Activated T-helper 1 cell treated with anti-CD3 and anti-CD28 coated beads, Interleukin-12 subunit alpha, Interleukin-12 subunit beta, Interleukin-2, Interleukin-4 antibody, amounts not matched to agents 30 ng/mL and 10 ng/mL and 1 ng/mL, durations not matched to agents 14 hours and 24 hours and 36 hours (primary cell): ENCODE measurements around the gene TM2D3. TPM values are rescaled to one million over a fixed set of nuclear protein-coding genes. Genes with fewer than 3 reads are reported as not detected.

Source experiments
- DNase-seq: peaks from one replicate; pipeline ENCODE4 v3.0.0; 2021; ENCODE audit warnings: low spot score
- H3K27ac Mint-ChIP-seq: one replicate; pipeline ENCODE4 v1.8.0; 2021; ENCODE audit warnings: mild to moderate bottlenecking, mixed read lengths
- H3K27me3 Mint-ChIP-seq: one replicate; pipeline ENCODE4 v1.8.0; 2022; ENCODE audit warnings: mild to moderate bottlenecking, moderate library complexity, mixed read lengths; ENCODE audit not compliant: insufficient read depth
- H3K36me3 Mint-ChIP-seq: one replicate; pipeline ENCODE4 v1.8.0; 2021; ENCODE audit warnings: low read depth, mixed read lengths
- H3K4me1 Mint-ChIP-seq: one replicate; pipeline ENCODE4 v1.8.0; 2021; ENCODE audit warnings: low read depth, mixed read lengths
- H3K4me3 Mint-ChIP-seq: one replicate; pipeline ENCODE4 v1.8.0; 2021; ENCODE audit warnings: mild to moderate bottlenecking, moderate library complexity, mixed read lengths
- H3K9me3 Mint-ChIP-seq: one replicate; pipeline ENCODE4 v1.8.0; 2021; ENCODE audit warnings: mixed read lengths
- intact Hi-C: fragments of 100-400 bp; cut with micrococcal nuclease; formaldehyde crosslinking; loops from one replicate; pipeline ENCODE4 v1.15.1; 2024
- total RNA-seq: library from RNA; stranded (reverse); gene quantifications from 2 replicates; pipeline ENCODE4 v1.2.3, GENCODE V29; 2022

Gene TM2D3, protein sequence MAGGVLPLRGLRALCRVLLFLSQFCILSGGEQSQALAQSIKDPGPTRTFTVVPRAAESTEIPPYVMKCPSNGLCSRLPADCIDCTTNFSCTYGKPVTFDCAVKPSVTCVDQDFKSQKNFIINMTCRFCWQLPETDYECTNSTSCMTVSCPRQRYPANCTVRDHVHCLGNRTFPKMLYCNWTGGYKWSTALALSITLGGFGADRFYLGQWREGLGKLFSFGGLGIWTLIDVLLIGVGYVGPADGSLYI
- 57.1 and 62.4 TPM in 2 replicates for total RNA-seq

DNA sequence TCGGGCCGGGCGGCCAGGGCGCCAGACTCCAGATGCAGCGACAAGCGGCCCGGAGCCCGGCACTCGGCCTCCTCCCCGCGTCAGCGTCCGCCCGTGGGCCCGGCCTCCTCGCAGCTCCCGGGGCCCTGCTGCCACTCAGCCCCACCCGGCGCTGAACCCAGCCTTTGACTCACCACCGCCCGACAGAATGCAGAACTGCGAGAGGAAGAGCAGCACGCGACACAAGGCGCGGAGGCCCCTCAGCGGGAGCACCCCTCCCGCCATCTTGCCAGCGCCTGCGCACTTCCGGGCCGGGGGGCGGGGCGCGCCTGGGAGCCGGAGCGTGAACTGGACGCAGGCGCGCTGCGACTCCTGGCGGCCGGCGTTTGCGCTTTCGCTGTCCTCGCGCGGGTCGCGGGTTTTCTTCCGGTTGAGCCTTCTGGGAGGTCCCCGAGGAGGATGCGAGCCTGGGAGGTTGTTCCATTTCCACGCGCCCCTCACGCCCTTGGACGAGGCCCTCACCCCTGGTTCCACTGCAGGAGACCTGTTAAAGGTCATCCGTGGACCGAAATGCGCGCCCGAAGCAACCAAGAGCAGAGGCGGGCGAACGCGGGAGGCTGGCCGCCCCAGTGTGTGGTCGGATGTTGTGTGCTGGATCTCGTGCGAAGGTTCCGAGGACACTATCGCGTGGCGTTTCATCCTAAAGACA, at the start of gene TM2D3:
Gene TM2D3 (minus strand): TSS at position 284 of the 688 bp plus-strand sequence. CDS start 20 bp downstream, at position 264.
- Mint-ChIP-seq H3K27ac (peak within 1 kb of the TSS; percentile 93), H3K27me3 (no peaks in the 10 kb centered on the region), H3K4me3 (peak within 1 kb of the TSS; percentile 93), H3K9me3 (no peaks in the 10 kb centered on the region), H3K36me3 (peaks cover 31% of the 10 kb centered on the region), H3K4me1 (peaks cover 36% of the 10 kb centered on the region)
- intact Hi-C loops = loop anchor here (1.0 to 5.0 kb wide), 5 partner anchors 45 to 1050 kb away; partner anchors contain the start of genes ASB7, LINS1, SELENOS and SNRPA1
- peak; percentile 94 for DNase-seq

DNA sequence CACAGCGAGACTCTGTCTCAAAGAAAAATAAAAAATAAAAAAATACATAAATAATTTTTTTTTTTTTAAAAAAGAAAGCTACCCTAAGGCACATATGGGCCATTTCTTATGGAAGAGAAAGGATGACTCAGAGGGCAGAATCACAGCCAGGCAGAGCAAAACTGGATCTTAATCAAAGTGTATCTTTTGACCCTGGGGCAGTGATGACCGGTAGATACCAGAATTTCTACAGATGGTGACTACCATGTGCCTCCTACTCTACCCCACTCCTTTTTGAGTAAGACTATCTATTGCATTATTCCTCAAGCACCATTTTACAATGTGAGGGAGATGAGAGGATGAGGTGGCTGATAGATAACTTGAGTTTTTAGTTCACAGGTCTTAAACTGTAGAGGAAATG, 46.1 kb upstream of the TM2D3 start:
- intact Hi-C loops = no loop called here
- Mint-ChIP-seq H3K9me3 (no peaks in the 10 kb centered on the region), H3K27me3 (no peaks in the 10 kb centered on the region), H3K36me3 (peaks cover 61% of the 10 kb centered on the region), H3K4me1 (peaks cover 56% of the 10 kb centered on the region), H3K27ac (peak overlapping the region; percentile 10), H3K4me3 (no peak overlapping the region)
- DNase-seq = no peak

DNA sequence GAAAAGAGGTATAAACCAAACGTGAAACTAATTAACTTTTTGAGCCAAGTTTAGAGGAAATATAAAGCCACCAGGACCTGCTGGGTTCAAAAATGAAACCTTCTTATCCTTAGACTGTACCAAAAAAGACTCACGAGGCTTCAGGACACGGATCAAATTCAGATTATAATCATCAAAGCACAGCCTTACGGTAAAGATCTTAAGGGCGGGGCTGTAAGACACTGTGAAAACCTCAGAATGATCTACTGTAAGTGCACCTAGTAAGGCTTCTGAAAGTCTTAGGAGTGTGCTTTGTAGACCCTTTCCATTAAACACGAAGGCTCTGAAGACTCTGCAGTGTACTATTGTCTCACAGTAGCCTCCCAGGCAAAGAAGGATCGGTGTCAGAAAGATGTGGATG, 45.3 kb upstream of the TM2D3 start:
- H3K4me1 Mint-ChIP-seq = peaks cover 64% of the 10 kb centered on the region
- H3K4me3 Mint-ChIP-seq = peak overlapping the region; percentile 75
- no peaks in the 10 kb centered on the region for H3K27me3 Mint-ChIP-seq
- peak; percentile 41 for DNase-seq
- no peaks in the 10 kb centered on the region for H3K9me3 Mint-ChIP-seq
- H3K27ac Mint-ChIP-seq = peak overlapping the region; percentile 94
- peaks cover 64% of the 10 kb centered on the region for H3K36me3 Mint-ChIP-seq
- intact Hi-C loops = loop anchor here (2.0 kb wide), 1 partner anchor 45 kb away; the partner anchor contains the start of gene TM2D3

DNA sequence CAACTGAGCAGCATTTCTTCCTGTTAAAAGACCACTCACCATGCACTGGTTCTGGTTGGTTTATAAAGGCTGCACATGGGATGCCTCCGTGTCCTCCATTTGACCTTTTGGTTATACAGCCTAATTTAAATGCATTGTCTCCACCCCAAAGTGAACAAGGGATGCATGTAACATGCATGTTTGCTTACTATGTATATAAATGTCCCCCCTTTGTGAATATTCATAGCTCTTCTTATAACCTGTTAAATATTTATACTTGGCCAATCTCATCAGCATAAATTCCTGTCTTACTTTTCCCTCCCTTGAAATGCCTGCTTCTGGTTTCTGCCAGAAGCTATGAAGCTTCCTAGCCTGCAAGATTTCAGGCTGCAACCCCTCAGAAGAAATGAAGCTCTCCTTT, 44.6 kb upstream of the TM2D3 start:
- H3K27me3 Mint-ChIP-seq = no peaks in the 10 kb centered on the region
- peaks cover 61% of the 10 kb centered on the region for H3K36me3 Mint-ChIP-seq
- peak overlapping the region; percentile 94 for H3K27ac Mint-ChIP-seq
- DNase-seq = no peak
- intact Hi-C loops = loop anchor here (2.0 kb wide), 1 partner anchor 44 kb away; the partner anchor contains the start of gene TM2D3
- H3K4me3 Mint-ChIP-seq = peak overlapping the region; percentile 75
- peaks cover 68% of the 10 kb centered on the region for H3K4me1 Mint-ChIP-seq
- H3K9me3 Mint-ChIP-seq = no peaks in the 10 kb centered on the region

DNA sequence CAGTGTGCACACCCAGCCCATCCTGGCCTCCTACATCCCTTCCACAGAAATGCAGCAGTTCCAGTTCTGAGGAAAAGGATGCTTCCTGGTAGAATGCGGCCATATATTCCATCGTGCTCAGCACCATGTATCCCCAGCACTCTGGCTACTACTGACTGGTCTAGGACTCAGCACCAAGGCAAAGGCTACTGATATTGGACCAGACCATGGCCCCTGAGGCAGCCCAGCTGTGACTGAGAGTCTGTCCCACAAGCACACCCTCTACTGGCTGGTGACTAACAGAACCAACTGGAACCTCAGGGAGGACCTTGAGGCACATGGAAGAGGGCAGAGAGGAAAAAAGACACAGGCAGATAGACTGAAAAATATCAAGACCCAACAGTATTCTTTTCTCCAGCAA, 42.1 kb upstream of the TM2D3 start:
- H3K36me3 Mint-ChIP-seq = peaks cover 56% of the 10 kb centered on the region
- H3K27ac Mint-ChIP-seq = peak overlapping the region; percentile 77
- no peaks in the 10 kb centered on the region for H3K9me3 Mint-ChIP-seq
- no peak overlapping the region for H3K4me3 Mint-ChIP-seq
- DNase-seq = no peak
- no peaks in the 10 kb centered on the region for H3K27me3 Mint-ChIP-seq
- intact Hi-C loops = no loop called here
- H3K4me1 Mint-ChIP-seq = peaks cover 78% of the 10 kb centered on the region

DNA sequence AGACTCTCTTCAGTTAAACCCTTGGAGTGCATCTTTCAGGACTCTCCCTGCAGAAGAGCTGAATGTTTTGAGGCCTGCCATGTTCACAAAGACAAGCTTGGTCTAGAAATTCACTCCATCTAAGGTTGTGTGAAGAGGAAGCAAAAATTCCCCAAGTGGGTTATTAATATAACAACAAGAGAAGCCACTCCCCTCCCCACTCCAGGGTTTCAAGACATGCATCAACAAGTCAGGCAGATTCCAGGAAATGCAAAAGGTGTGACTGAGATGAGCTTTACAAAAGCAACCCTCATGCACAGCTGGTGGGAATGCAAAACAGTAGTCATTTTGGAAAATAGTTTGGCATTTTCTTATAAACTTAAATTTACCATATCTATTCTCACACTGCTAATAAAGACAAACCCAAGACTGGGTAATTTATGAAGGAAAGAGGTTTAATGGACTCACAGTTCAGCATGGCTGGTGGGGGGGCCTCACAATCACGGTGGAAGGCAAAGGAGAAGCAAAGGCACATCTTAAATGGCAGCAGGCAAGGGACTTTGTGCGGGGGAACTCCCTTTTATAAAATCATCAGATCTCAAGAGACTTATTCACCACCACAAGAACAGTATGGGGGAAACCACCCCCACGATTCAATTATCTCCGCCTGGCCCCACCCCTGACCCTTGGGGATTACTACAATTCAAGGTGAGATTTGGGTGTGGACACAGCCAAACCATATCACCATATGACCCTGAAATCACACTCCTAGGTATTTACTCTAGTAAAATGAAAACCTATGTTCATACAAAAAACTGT, 40.8 kb upstream of the TM2D3 start:
- Mint-ChIP-seq H3K4me3 (peak overlapping the region; percentile 43), H3K36me3 (peaks cover 56% of the 10 kb centered on the region), H3K4me1 (peaks cover 74% of the 10 kb centered on the region), H3K27ac (peak overlapping the region; percentile 88), H3K9me3 (no peaks in the 10 kb centered on the region), H3K27me3 (no peaks in the 10 kb centered on the region)
- intact Hi-C loops = loop anchor here (1.0 kb wide), 1 partner anchor 30 kb away; no protein-coding TSS in a partner anchor
- DNase-seq = no peak

DNA sequence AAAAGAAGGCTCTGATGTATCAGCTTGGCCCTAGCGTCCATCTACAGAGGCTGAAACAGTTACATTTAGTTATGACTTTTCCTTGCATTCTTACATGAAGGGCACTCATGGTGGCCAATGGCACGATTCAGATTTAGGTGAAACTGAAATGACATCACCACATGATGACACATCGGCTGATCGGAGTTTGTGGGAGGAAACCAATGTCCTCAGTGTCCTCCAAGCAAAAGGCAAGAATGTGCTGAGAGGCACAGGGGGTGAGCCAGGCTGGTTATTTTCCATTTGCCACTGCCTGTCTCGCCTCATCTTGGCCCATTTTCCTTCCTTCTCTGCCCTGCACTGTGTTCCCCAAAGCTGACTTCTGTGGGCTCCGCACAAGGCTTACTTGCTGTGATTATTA, 37.7 kb upstream of the TM2D3 start:
- peaks cover 52% of the 10 kb centered on the region for H3K4me1 Mint-ChIP-seq
- no peaks in the 10 kb centered on the region for H3K27me3 Mint-ChIP-seq
- peaks cover 49% of the 10 kb centered on the region for H3K36me3 Mint-ChIP-seq
- intact Hi-C loops = no loop called here
- H3K4me3 Mint-ChIP-seq = no peak overlapping the region
- no peaks in the 10 kb centered on the region for H3K9me3 Mint-ChIP-seq
- no peak overlapping the region for H3K27ac Mint-ChIP-seq
- DNase-seq = no peak

DNA sequence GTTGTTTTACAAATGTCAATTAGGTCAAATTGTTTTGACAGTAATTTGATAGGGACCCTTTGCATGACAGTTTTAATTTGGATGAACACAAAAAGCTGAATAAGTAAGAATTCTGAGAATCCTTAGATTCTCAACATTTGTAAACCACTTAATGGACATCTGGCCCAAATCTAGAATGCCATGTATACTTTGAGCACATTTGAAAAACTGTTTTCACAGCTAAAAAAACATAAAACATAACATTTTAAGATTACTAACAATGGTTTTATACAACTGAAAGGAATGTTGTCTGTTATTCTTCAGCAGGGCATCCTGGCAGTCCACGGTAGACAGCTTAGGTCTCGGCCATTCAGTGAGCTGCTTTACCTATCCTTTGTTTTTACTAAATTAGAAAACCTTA, 34.5 kb upstream of the TM2D3 start:
- no peak overlapping the region for H3K4me3 Mint-ChIP-seq
- intact Hi-C loops = no loop called here
- peaks cover 23% of the 10 kb centered on the region for H3K4me1 Mint-ChIP-seq
- no peak for DNase-seq
- peaks cover 56% of the 10 kb centered on the region for H3K36me3 Mint-ChIP-seq
- no peaks in the 10 kb centered on the region for H3K27me3 Mint-ChIP-seq
- H3K27ac Mint-ChIP-seq = no peak overlapping the region
- no peaks in the 10 kb centered on the region for H3K9me3 Mint-ChIP-seq

DNA sequence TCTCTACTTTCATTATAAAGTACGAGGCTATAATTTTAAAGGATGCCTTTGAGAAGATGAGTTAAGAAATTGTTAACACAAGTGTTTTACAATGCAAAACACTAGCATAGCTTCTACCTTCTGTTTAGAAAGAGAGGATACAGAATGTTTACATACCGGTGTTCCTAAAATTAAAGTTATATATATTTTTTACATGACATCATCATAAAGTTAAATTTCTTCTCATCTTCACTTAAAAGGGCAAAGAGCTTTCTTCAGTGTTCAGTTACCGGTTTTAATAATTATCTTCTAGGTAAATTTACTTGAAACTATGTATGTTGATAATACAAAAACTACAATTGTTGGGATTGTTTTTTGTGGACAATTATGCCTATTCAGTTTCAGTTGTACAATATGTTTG, 32.7 kb upstream of the TM2D3 start:
- Mint-ChIP-seq H3K4me1 (peaks cover 14% of the 10 kb centered on the region), H3K36me3 (peaks cover 67% of the 10 kb centered on the region), H3K27me3 (no peaks in the 10 kb centered on the region)

DNA sequence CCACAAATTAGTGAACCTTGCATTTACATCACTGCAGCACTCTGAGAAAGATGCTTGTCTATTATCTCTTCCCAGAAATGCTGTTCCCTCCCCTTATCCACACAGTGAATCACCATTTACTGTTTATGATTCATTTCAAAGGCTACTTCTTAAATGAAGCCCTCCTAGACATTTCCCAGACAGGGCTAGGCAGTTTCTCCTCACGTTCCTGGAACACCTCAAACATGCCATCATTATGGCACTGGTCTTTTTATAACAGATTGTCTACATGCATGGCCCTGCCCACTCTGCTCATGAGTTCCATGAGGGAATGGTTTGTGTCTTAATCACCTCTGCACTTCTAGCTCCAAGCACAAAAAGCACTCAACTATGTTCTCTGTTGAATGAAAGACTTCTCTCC, 32.2 kb upstream of the TM2D3 start:
- H3K4me3 Mint-ChIP-seq = no peak overlapping the region
- peaks cover 9% of the 10 kb centered on the region for H3K4me1 Mint-ChIP-seq
- intact Hi-C loops = no loop called here
- no peak for DNase-seq
- no peaks in the 10 kb centered on the region for H3K27me3 Mint-ChIP-seq
- no peak overlapping the region for H3K27ac Mint-ChIP-seq
- no peaks in the 10 kb centered on the region for H3K9me3 Mint-ChIP-seq
- peaks cover 67% of the 10 kb centered on the region for H3K36me3 Mint-ChIP-seq

More for the DNA sequence above, 32.7 kb upstream of the TM2D3 start:
- intact Hi-C loops = no loop called here
- Mint-ChIP-seq H3K27ac (no peak overlapping the region), H3K4me3 (no peak overlapping the region), H3K9me3 (no peaks in the 10 kb centered on the region)
- no peak for DNase-seq

DNA sequence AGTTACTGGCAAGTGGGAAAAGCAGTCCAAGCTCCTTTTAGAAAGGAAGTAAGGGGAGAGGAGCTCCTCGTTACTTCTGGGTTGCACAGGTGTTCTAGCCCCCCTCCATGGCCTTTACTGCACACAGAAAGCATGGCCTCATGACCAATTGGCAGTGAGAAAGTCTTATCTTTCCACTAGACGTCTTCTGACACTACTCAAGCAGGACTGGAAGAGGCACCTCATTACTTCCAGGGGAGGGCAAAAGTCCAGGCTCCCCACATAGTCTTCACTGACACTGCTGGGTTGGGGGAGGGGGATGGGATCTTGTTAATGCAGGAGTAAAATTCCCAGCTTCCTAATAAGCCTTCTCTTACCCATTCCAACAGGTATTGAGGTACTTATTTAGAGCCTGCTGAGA, 27.6 kb upstream of the TM2D3 start:
- DNase-seq = no peak
- intact Hi-C loops = no loop called here
- peaks cover 69% of the 10 kb centered on the region for H3K36me3 Mint-ChIP-seq
- no peak overlapping the region for H3K27ac Mint-ChIP-seq
- no peaks in the 10 kb centered on the region for H3K9me3 Mint-ChIP-seq
- H3K4me3 Mint-ChIP-seq = no peak overlapping the region
- H3K27me3 Mint-ChIP-seq = no peaks in the 10 kb centered on the region
- H3K4me1 Mint-ChIP-seq = peaks cover 7% of the 10 kb centered on the region

DNA sequence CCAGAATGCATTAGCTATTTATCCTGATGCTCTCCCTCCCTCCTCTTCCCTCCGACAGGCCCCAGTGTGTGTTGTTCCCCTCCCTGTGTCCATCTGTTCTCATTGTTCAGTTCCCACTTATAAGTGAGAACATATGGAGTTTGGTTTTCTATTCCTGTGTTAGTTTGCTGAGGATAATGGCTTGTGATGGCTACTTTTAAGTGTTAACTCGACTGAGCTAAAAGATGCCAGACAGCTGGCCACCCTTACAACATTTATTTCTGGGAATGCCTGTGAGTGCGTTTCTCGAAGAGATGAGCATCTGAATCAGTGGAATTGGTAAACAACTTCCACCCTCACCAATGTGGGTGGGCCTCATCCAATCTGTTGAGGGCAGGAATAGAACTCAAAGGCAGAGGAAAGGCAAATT, 24.7 kb upstream of the TM2D3 start:
- H3K27me3 Mint-ChIP-seq = no peaks in the 10 kb centered on the region
- H3K4me3 Mint-ChIP-seq = no peak overlapping the region
- H3K9me3 Mint-ChIP-seq = no peaks in the 10 kb centered on the region
- intact Hi-C loops = no loop called here
- H3K4me1 Mint-ChIP-seq = peaks cover 7% of the 10 kb centered on the region
- no peak overlapping the region for H3K27ac Mint-ChIP-seq
- DNase-seq = no peak
- peaks cover 60% of the 10 kb centered on the region for H3K36me3 Mint-ChIP-seq
